Measurements from ENCODE around the gene ADGRV1.

DNA sequence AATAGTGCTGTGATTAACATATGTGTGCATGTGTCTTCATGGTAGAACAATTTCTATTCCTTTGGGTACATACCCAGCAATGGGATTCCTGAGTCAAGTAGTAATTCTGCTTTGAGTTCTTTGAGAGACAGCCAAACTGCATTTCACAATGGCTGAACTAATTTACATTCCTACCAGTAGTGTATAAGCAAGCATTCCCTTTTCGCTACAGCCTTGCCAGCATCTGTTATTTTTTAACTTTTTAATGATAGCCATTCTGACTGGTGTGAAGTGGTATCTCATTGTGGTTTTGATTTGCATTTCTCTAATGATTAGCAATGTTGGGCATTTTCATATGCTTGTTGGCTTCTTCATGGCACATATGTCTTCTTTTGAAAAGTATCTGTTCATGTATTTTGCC lies 516.0 kb downstream of the ADGRV1 start:
- no peak for TF ChIP-seq NFRKB (IDR thresholded peaks at IDR 0.05)
- no peak for TF ChIP-seq HDGF (IDR thresholded peaks at IDR 0.05; ENCODE audit: borderline replicate concordance)
- no peak for TF ChIP-seq FOXM1 (IDR thresholded peaks at IDR 0.05; ENCODE audit: borderline replicate concordance)
- no peak for TF ChIP-seq FOXA1 (IDR thresholded peaks at IDR 0.05)
